ENCODE data around the gene NRIP2.

GRCh38 chr12:2791089-2791488 is 43.7 kb downstream of the NRIP2 start:
- TF ChIP-seq EZH2 (IDR thresholded peaks at IDR 0.05; ENCODE audit: insufficient read depth, poor library complexity, severe bottlenecking) (no peak), EZH2phosphoT487 (IDR thresholded peaks at IDR 0.05; ENCODE audit: insufficient read depth, low read depth) (no peak)

Data from GM23248 (cell line).